K562 (cell line): ENCODE results near the gene GP1BA. TPM values are rescaled to one million over a fixed set of nuclear protein-coding genes. Genes with fewer than 3 reads are reported as not detected.

Experiments
- ATAC-seq: fragments of 200-7000 bp; cut with Tn5 transposase; 3 replicates; pipeline ENCODE4 v1.9.1; 2020; ENCODE audit warnings: moderate library complexity
- BruUV-seq: library from RNA; stranded (reverse); fragments of 400-500 nt; replicated peaks from 2 replicates; lab custom pipeline; 2021; lab: Mats Ljungman, UMichigan
- CTCF ChIA-PET: fragments of 300-600 bp; formaldehyde crosslinking; extraction: SDS; loops from one replicate; lab custom pipeline; 2021; ENCODE audit warnings: low intra/inter-chr PET ratio; lab: Yijun Ruan, JAX
- POLR2A ChIA-PET: fragments of 300-600, 350-650 bp; sonication (Branson Sonifier 250); formaldehyde crosslinking; extraction: SDS; loops from one replicate; lab custom pipeline; 2021; ENCODE audit warnings: antibody characterized with exemption, inconsistent platforms; lab: Yijun Ruan, JAX
- DNase-seq, 4 experiments: peaks; one replicate each; pipeline versions ENCODE4 v3.0.0 to v3.0.0-alpha.2; 2011 to 2018; ENCODE audit warnings: low spot score in 3 of 4, mixed read lengths in 3 of 4; ENCODE audit errors: extremely low read depth in 1 of 4
- FAIRE-seq: peaks from 2 replicates; lab custom pipeline; 2011; peaks lifted over from hg19 to GRCh38; lab: Jason Lieb, UNC
- H2AFZ ChIP-seq: 2 replicates; pipeline ENCODE4 v1.6.0; 2011; ENCODE audit warnings: low read depth, low read length, control low read depth, inconsistent platforms
- H3K27ac ChIP-seq: fragments of 200-600 bp; 3 replicates; pipeline ENCODE4 v1.8.0; 2011; ENCODE audit warnings: low read depth, mild to moderate bottlenecking, control low read depth, inconsistent platforms, low read length, moderate library complexity, mixed read lengths; ENCODE audit errors: extremely low read depth
- H3K27me3 ChIP-seq, 2 experiments: fragments of 300-600 bp in 1 of 2; 2 replicates in 1 of 2; 3 replicates in 1 of 2; pipeline versions ENCODE4 v1.6.0 to v1.8.0; 2011; ENCODE audit warnings: inconsistent platforms in 2 of 2, low read length in 2 of 2, mild to moderate bottlenecking in 1 of 2, mixed read lengths in 1 of 2, moderate library complexity in 1 of 2; ENCODE audit not compliant: control insufficient read depth in 2 of 2, insufficient read depth in 2 of 2
- H3K36me3 ChIP-seq: fragments of 300-600 bp; 3 replicates; pipeline ENCODE4 v1.8.0; 2011; ENCODE audit warnings: mild to moderate bottlenecking, low read length, inconsistent platforms; ENCODE audit not compliant: control insufficient read depth, insufficient read depth
- H3K4me1 ChIP-seq, 2 experiments: fragments of 200-600 bp in 1 of 2; replicated peaks in 1 of 2; 2 replicates in 1 of 2; 3 replicates in 1 of 2; pipeline versions ENCODE4 v1.5.1 to v1.8.0; 2011; ENCODE audit warnings: inconsistent platforms in 2 of 2, low read length in 2 of 2, mild to moderate bottlenecking in 1 of 2, mixed read lengths in 1 of 2, moderate library complexity in 1 of 2; ENCODE audit not compliant: control insufficient read depth in 2 of 2, insufficient read depth in 2 of 2
- H3K4me2 ChIP-seq: 2 replicates; pipeline ENCODE4 v1.6.1; 2011; ENCODE audit warnings: low read length, control low read depth, inconsistent platforms, mixed read lengths; ENCODE audit not compliant: insufficient read depth
- H3K4me3 ChIP-seq: fragments of 200-600 bp; sonication (generic), shearing (Covaris generic); 2 replicates; pipeline ENCODE4 v1.5.1; 2016; ENCODE audit warnings: control low read depth, inconsistent platforms
- H3K79me2 ChIP-seq: fragments of 200-600 bp; 3 replicates; pipeline ENCODE4 v1.8.0; 2011; ENCODE audit warnings: low read length, inconsistent platforms; ENCODE audit not compliant: control insufficient read depth, insufficient read depth
- H3K9ac ChIP-seq, 2 experiments: 2 replicates each; pipeline versions ENCODE4 v1.6.0 to v1.6.1; 2011; ENCODE audit warnings: low read depth in 2 of 2, low read length in 2 of 2, control low read depth in 1 of 2, inconsistent platforms in 1 of 2, mild to moderate bottlenecking in 1 of 2, mixed read lengths in 1 of 2; ENCODE audit not compliant: insufficient read depth in 1 of 2
- H3K9me1 ChIP-seq: one replicate; pipeline ENCODE4 v1.6.0; 2011; ENCODE audit warnings: inconsistent platforms, mild to moderate bottlenecking, low read length, moderate library complexity; ENCODE audit not compliant: control insufficient read depth, insufficient read depth
- H3K9me3 ChIP-seq: replicated peaks from 2 replicates; pipeline ENCODE4 v1.5.1; 2011; ENCODE audit warnings: low read depth, low read length, inconsistent platforms; ENCODE audit not compliant: control insufficient read depth, insufficient read depth
- H4K20me1 ChIP-seq: replicated peaks from 2 replicates; pipeline ENCODE4 v1.6.1; 2011; ENCODE audit warnings: low read length, inconsistent platforms, mixed read lengths; ENCODE audit not compliant: control insufficient read depth, insufficient read depth
- HDAC2 ChIP-seq: fragments of 450-650 bp; IDR thresholded peaks from 2 replicates; pipeline ENCODE4 v1.6.1; 2016; ENCODE audit warnings: mild to moderate bottlenecking
- POLR2G ChIP-seq: fragments of 200-400 bp; formaldehyde crosslinking; IDR thresholded peaks from 2 replicates; pipeline ENCODE4 v1.6.1; 2017; ENCODE audit warnings: low read depth, mild to moderate bottlenecking, antibody characterized with exemption, low read length, moderate library complexity
- PYGO2 ChIP-seq: fragments of 450-650 bp; IDR thresholded peaks from 2 replicates; pipeline ENCODE4 v1.6.1; 2016; ENCODE audit warnings: mild to moderate bottlenecking, missing genetic modification characterization, moderate library complexity, missing compliant biosample characterization
- ZBTB33 ChIP-seq: sonication (generic); formaldehyde crosslinking; IDR thresholded peaks from 2 replicates; pipeline ENCODE4 v1.8.1; 2023; ENCODE audit warnings: mild to moderate bottlenecking, missing genetic modification reagents
- WGBS: fragments of 100-300 bp; shearing (Covaris generic); methylation state at CpG from one replicate; pipeline ENCODE4 v1.1.6; 2016; ENCODE audit warnings: low coverage, mixed read lengths; ENCODE audit not compliant: insufficient coverage; ENCODE audit errors: missing lambda C conversion rate; 5-methylcytosine and 5-hydroxymethylcytosine counted together
- in situ Hi-C: fragments of 300-500 bp; cut with MboI; formaldehyde crosslinking; loops from 4 replicates; pipeline ENCODE4 v1.15.0; 2018; ENCODE audit warnings: inconsistent platforms, mixed read lengths
- intact Hi-C: fragments of 100-400 bp; cut with micrococcal nuclease; formaldehyde crosslinking; loops from 2 replicates; pipeline ENCODE4 v1.14.2; 2022
- polyA plus RNA-seq, 8 experiments: library from polyadenylated mRNA; depleted of rRNA in 4 of 8; stranded (reverse) in 5 of 8; unstranded in 3 of 8; fragments of >200 nt; fragmentation: Nextera tagmentation in 2 of 8; fragmentation: Illumina TruSeq in 1 of 8; extraction: Ambion mirVana in 2 of 8; extraction: Trizol in 1 of 8; gene quantifications; 2 replicates each; pipeline versions ENCODE4 v1.2.1 to v1.2.3, GENCODE V29; 2011 to 2014; ENCODE audit warnings: inconsistent platforms in 1 of 8, missing spikeins in 1 of 8
- total RNA-seq, 7 experiments: library from RNA; depleted of rRNA in 6 of 7; stranded (reverse); fragments of >200 nt in 6 of 7; fragmentation: Illumina TruSeq in 2 of 7; extraction: Trizol in 2 of 7; gene quantifications; 2 replicates each; pipeline versions ENCODE4 v1.2.1 to v1.2.3, GENCODE V29; 2011 to 2021; ENCODE audit warnings: low replicate concordance in 1 of 7

GP1BA gene
- total and polyA plus RNA-seq, 9 of the 15 experiments (the other 6 are each of a cell fraction or from before 2014, with no cell fraction given) = 0.01 TPM; not detected in 8

GRCh38 chr17:4898927-4899326 lies 33.1 kb upstream of the GP1BA start:
- H4K20me1 ChIP-seq = no peaks in the 10 kb centered on the region
- POLR2A ChIA-PET = interaction anchor here (0.6 to 1.1 kb wide), 2 partner anchors 10 to 377 kb away, joined by 3 read pairs; no protein-coding TSS in a partner anchor
- no peaks in the 10 kb centered on the region for H3K79me2 ChIP-seq
- WGBS = 100% methylated on average over 2 of the region's 34 CpGs
- intact Hi-C loops (no loop called here), in situ Hi-C loops (no loop called here)
- no peak for DNase-seq
- peaks cover 14 to 33% of the 10 kb centered on the region in 2 experiments for H3K4me1 ChIP-seq
- H3K27ac ChIP-seq = no peak overlapping the region
- no peak overlapping the region for H3K4me3 ChIP-seq
- CTCF ChIA-PET = no interaction called here
- BruUV-seq = no TSS peak
- peaks cover 2% of the 10 kb centered on the region for H3K9me1 ChIP-seq
- H3K9ac ChIP-seq = no peak overlapping the region
- no peak for FAIRE-seq
- no peaks in the 10 kb centered on the region for H3K9me3 ChIP-seq
- TF ChIP-seq POLR2G (0 out of 2 replicates have a peak, but pooled peaks have one; percentile 2), PYGO2 (no peak)
- no peak overlapping the region for H3K4me2 ChIP-seq
- ATAC-seq = no peak
- H3K27me3 ChIP-seq = no peaks in the 10 kb centered on the region
- peaks cover 28% of the 10 kb centered on the region; the same call in 2 of the 3 replicates for H3K36me3 ChIP-seq
- H2AFZ ChIP-seq = no peak overlapping the region

- BruUV-seq = no TSS peak
- TF ChIP-seq ZBTB33 (CRISPR knock-in tag) = peak; percentile 54; the same call in 1 of the 2 replicates
- 0 out of 2 replicates have a peak, but pooled peaks have one; percentile 8 for TF ChIP-seq POLR2G
- no peak for TF ChIP-seq HDAC2
- 93% methylated on average over 14 of the region's 60 CpGs for WGBS
- Histone ChIP-seq H3K4me3 (no peak within 1 kb of the TSS), H3K9me1 (peaks cover 2% of the 10 kb centered on the region), H4K20me1 (no peaks in the 10 kb centered on the region), H3K27me3 (no peaks in the 10 kb centered on the region), H3K36me3 (peaks cover 22% of the 10 kb centered on the region; the same call in 1 of the 3 replicates), H3K79me2 (no peaks in the 10 kb centered on the region), H3K9me3 (no peaks in the 10 kb centered on the region), H3K4me2 (no peak within 1 kb of the TSS), H3K9ac (no peak within 1 kb of the TSS), H3K27ac (no peak within 1 kb of the TSS), H2AFZ (no peak within 1 kb of the TSS), H3K4me1 (peaks cover 14 to 33% of the 10 kb centered on the region in 2 experiments)
- FAIRE-seq (no peak), DNase-seq (no peak), ATAC-seq (no peak)
- intact Hi-C loops (loop anchor here (10.0 kb wide), 1 partner anchor 65 kb away; the partner anchor contains the start of gene SPAG7), in situ Hi-C loops (no loop called here)
- CTCF ChIA-PET = no interaction called here
- POLR2A ChIA-PET = interaction anchor here (0.6 to 1.1 kb wide), 2 partner anchors 10 to 377 kb away, joined by 3 read pairs; no protein-coding TSS in a partner anchor
Measured at GRCh38 chr17:4899341-4900230, 32.5 kb upstream of the GP1BA start, which contains the start of gene C17orf107. C17orf107 (plus strand) TSS chr17:4899536; CDS start chr17:4899763, 227 bp downstream.
